Activated CD8-positive, alpha-beta memory T cell treated with anti-CD3 and anti-CD28 coated beads, Interleukin-2, amount 10 ng/mL, durations not matched to agents 7 days and 5 days (primary cell): ENCODE data around the gene OLFM2. TPM values are rescaled to one million over a fixed set of nuclear protein-coding genes. Genes with fewer than 3 reads are reported as not detected.
"Not testable (repeated sequence)": the region's sequence is repeated elsewhere in the genome, so short reads cannot be mapped to it uniquely, and the experiment has no call there.

Source experiments
- ATAC-seq: fragments of 150-1000 bp; cut with Tn5 transposase; one replicate; pipeline ENCODE4 v1.10.0; 2021; ENCODE audit warnings: moderate library complexity
- CTCF ChIA-PET: fragments of 350-600 bp; sonication (Branson Sonifier 250); formaldehyde crosslinking; loops from one replicate; lab custom pipeline; 2021; ENCODE audit warnings: antibody characterized with exemption; lab: Charles Lee
- DNase-seq: peaks from one replicate; pipeline ENCODE4 v3.0.0-alpha.2; 2020
- H3K27ac Mint-ChIP-seq: one replicate; pipeline ENCODE4 v1.8.0; 2021; ENCODE audit warnings: mild to moderate bottlenecking, mixed read lengths
- H3K27me3 Mint-ChIP-seq: one replicate; pipeline ENCODE4 v1.8.0; 2021; ENCODE audit warnings: mixed read lengths
- H3K36me3 Mint-ChIP-seq: one replicate; pipeline ENCODE4 v1.8.0; 2021; ENCODE audit warnings: mild to moderate bottlenecking, mixed read lengths
- H3K4me1 Mint-ChIP-seq: one replicate; pipeline ENCODE4 v1.8.0; 2021; ENCODE audit warnings: mixed read lengths
- H3K4me3 Mint-ChIP-seq: one replicate; pipeline ENCODE4 v1.8.0; 2021; ENCODE audit warnings: mild to moderate bottlenecking, moderate library complexity, mixed read lengths
- H3K9me3 Mint-ChIP-seq: one replicate; pipeline ENCODE4 v1.8.0; 2022; ENCODE audit warnings: low read depth, mixed read lengths
- total RNA-seq, 2 experiments: library from RNA; stranded (reverse); gene quantifications; one replicate each; pipeline ENCODE4 v1.2.3, GENCODE V29; 2021

Gene OLFM2
- total RNA-seq, 2 experiments from 2014 or later: 3.4 to 5.1 TPM

DNA sequence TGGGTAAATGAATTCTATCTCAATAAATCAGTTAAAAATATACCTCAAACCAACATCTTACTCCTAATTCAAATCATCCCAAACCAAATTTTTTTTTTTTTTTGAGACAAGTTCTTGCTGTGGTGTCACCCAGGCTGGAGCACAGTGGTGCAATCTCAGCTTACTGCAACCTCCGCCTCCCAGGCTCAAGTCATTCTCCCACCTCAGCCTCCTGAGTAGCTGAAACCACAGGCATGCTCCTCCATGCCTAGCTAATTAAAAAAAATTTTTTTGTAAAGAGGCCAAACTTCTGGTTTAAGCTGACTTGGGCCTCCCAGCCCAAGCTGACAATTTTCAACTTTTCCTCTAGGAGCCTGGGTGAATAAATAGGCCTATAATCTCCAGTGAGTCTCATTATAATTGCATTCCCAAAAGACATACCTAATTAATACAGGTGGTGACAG lies 22.1 kb upstream of the OLFM2 start:
- CTCF ChIA-PET: interaction anchor here (0.7 to 1.1 kb wide), 4 partner anchors 10 to 69 kb away, joined by 3 to 4 read pairs (median 3); no protein-coding TSS in a partner anchor
- H3K36me3 Mint-ChIP-seq: no peaks in the 10 kb centered on the region
- no peak for DNase-seq
- H3K4me1 Mint-ChIP-seq: no peaks in the 10 kb centered on the region
- no peak overlapping the region for H3K4me3 Mint-ChIP-seq
- H3K9me3 Mint-ChIP-seq: no peaks in the 10 kb centered on the region
- no peak for ATAC-seq
- no peak overlapping the region for H3K27ac Mint-ChIP-seq
- peaks cover 8% of the 10 kb centered on the region for H3K27me3 Mint-ChIP-seq

DNA sequence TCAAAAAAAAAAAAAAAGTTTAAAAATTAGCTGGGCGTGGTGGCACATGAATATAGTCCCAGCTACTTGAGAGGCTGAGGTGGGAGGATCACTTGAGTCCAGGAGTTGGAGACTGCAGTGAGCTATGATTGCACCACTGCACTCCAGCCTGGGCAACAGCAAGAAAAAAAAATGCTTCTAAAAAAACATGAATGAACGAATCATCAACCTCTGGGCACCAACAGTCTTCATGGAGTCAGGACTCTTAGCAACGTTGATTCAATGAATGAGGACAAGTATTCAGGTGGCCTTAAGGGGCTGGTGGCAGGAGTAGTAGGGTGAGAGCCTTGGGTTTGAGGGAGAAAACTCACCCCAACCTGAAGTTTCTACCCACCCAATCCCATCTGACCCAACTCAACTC lies 20.6 kb upstream of the OLFM2 start:
- H3K9me3 Mint-ChIP-seq: no peaks in the 10 kb centered on the region
- no peak overlapping the region for H3K4me3 Mint-ChIP-seq
- ATAC-seq (no peak), DNase-seq (no peak)
- peaks cover 4% of the 10 kb centered on the region for H3K27me3 Mint-ChIP-seq
- CTCF ChIA-PET: interaction anchor here (1.1 kb wide), 1 partner anchor 26 kb away, joined by 3 read pairs; no protein-coding TSS in a partner anchor
- no peaks in the 10 kb centered on the region for H3K36me3 Mint-ChIP-seq
- no peaks in the 10 kb centered on the region for H3K4me1 Mint-ChIP-seq
- H3K27ac Mint-ChIP-seq: no peak overlapping the region

DNA sequence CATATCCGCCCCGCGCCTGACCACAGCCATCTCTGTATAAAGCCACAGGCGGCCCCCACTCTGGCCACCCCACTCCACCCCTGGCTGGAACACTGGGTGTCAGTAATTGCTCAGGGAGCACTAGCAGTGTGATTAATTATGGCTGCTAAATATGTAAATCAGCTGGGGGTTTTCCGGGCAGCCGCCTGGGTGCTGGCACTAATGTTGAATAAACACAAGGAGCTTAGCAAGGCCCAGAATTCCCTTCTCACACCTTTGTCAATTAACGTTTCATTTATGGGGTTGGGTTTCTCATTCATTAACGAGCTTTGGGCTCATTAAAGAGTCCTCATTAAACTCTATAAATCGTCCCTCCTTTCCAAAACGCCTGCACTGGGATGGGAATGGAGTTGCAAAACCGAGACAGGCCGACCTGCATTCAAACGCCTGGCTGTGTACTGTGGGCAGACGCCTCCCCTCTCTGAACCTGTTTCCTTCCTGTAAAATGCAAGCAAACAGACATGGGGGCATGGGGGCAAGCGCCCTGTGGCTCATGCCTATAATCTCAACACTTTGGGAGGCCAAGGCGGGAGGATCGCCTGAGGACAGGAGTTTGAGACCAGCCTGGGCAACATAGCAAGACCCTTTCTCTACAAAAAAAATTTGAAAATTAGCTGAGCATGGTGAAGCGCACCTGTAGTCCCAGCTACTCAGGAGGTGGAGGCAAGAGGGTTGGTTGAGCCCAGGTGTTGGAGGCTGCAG lies 17.7 kb upstream of the OLFM2 start:
- Mint-ChIP-seq H3K36me3 (no peaks in the 10 kb centered on the region), H3K4me3 (no peak overlapping the region), H3K9me3 (no peaks in the 10 kb centered on the region), H3K4me1 (no peaks in the 10 kb centered on the region), H3K27me3 (peaks cover 4% of the 10 kb centered on the region), H3K27ac (no peak overlapping the region)
- CTCF ChIA-PET: interaction anchor here (1.2 to 2.1 kb wide), 2 partner anchors 46 to 74 kb away, joined by 4 to 7 read pairs; no protein-coding TSS in a partner anchor
- DNase-seq: no peak
- no peak for ATAC-seq

GRCh38 chr19:9952276-9952675 lies 16.0 kb upstream of the OLFM2 start:
- Mint-ChIP-seq H3K4me3 (no peak overlapping the region), H3K27ac (no peak overlapping the region), H3K36me3 (no peaks in the 10 kb centered on the region), H3K9me3 (no peaks in the 10 kb centered on the region), H3K4me1 (no peaks in the 10 kb centered on the region), H3K27me3 (peaks cover 3% of the 10 kb centered on the region)
- ATAC-seq (no peak), DNase-seq (no peak)
- CTCF ChIA-PET: interaction anchor here (0.6 to 2.1 kb wide), 2 partner anchors 20 to 75 kb away, joined by 3 to 7 read pairs; no protein-coding TSS in a partner anchor

GRCh38 chr19:9947441-9947840 lies 11.1 kb upstream of the OLFM2 start:
- CTCF ChIA-PET: no interaction called here
- no peak for DNase-seq
- no peak for ATAC-seq
- Mint-ChIP-seq H3K9me3 (no peaks in the 10 kb centered on the region), H3K4me1 (no peaks in the 10 kb centered on the region), H3K36me3 (no peaks in the 10 kb centered on the region), H3K4me3 (no peak overlapping the region), H3K27me3 (peaks cover 3% of the 10 kb centered on the region), H3K27ac (no peak overlapping the region)

DNA sequence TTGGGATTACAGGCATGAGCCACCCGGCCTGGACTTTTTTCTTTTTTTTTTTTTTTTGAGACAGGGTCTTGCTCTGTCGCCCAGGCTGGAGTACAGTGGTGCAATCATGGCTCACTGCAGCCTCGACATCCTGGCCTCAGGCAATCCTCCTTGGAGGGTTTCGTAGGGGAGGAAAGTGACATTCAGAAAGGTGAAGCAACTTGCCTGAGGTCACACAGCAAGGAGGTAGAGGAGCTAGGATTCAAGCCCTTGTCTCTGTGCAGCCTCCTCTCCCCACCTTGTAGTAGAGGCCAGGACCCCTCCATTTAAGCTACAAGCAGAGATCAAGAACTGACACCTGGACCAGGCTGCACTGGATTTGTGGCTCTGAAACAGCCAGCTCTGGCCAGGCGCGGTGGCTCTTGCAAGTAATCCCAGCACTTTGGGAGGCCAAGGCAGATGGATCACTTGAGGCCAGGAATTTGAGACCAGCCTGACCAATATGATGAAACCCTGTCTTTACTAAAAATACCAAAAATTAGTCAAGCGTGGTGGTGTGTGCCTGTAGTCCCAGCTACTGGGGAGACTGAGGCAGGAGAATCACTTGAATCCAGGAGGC lies 10.3 kb upstream of the OLFM2 start:
- not testable (repeated sequence) for H3K27ac Mint-ChIP-seq, DNase-seq, ATAC-seq, H3K4me3 Mint-ChIP-seq, H3K36me3 Mint-ChIP-seq, H3K4me1 Mint-ChIP-seq, H3K27me3 Mint-ChIP-seq, H3K9me3 Mint-ChIP-seq
- CTCF ChIA-PET: interaction anchor here (0.7 to 1.1 kb wide), 2 partner anchors 54 to 240 kb away, joined by 3 to 4 read pairs; no protein-coding TSS in a partner anchor

DNA sequence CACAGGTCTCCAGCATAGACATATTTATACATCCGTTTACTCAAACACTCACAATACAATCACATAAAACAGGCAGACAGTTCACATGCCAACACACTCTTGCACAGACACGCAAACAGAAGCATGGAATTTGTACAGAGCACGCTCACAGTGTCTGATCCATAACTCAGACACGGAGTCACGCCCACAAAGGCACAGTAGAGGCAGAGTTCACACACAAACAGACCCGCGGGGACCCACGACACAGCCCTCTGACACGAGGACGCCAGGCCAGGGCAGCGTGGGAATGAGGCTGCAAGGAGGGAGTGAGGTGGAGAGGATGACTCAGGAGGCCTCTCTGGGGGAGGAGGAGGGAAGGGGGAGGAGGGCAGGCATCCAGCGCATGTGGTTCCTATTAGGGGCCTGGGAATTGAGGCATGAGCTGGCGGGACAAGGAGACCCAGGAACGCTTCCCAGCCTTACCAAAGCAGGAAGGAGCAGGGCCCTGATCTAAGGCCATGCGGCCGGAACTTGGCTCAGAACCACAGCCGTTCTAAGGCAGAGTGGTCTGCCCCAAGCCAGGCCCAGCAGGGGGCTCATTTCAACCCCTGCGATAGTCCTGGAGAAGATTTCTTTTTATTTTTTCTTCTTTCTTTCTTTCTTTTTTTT lies 9.1 kb upstream of the OLFM2 start:
- no peak overlapping the region for H3K4me3 Mint-ChIP-seq
- CTCF ChIA-PET: interaction anchor here (1.1 kb wide), 1 partner anchor 55 kb away, joined by 3 read pairs; no protein-coding TSS in a partner anchor
- H3K9me3 Mint-ChIP-seq: no peaks in the 10 kb centered on the region
- no peaks in the 10 kb centered on the region for H3K36me3 Mint-ChIP-seq
- peaks cover 8% of the 10 kb centered on the region for H3K27me3 Mint-ChIP-seq
- H3K4me1 Mint-ChIP-seq: no peaks in the 10 kb centered on the region
- no peak overlapping the region for H3K27ac Mint-ChIP-seq
- ATAC-seq (no peak), DNase-seq (no peak)

GRCh38 chr19:9943744-9944143 lies 7.4 kb upstream of the OLFM2 start:
- no peak for DNase-seq
- CTCF ChIA-PET: interaction anchor here (1.4 to 2.0 kb wide), 3 partner anchors 11 to 56 kb away, joined by 6 to 10 read pairs (median 6); no protein-coding TSS in a partner anchor
- no peaks in the 10 kb centered on the region for H3K4me1 Mint-ChIP-seq

DNA sequence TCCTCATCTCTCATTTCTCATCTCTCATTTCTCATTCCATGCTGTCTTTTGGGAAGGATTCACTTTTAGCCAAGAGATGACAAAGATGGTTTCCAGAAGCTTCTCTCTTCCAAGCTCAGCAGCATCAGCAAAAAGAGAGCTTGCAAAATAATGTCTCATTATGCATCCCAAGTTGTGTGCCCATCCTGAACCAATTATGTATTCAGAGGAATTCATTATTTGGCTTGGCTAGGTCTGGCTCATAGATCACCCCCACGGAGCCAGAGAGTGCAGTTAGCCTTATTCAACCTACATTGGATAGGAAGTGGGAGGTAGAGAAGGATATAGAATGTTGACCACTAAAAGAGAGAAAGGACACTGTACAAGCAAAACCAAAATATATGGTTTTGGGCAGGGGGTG lies 5.4 kb upstream of the OLFM2 start:
- Mint-ChIP-seq H3K27me3 (peaks cover 24% of the 10 kb centered on the region), H3K36me3 (no peaks in the 10 kb centered on the region), H3K4me3 (no peak overlapping the region), H3K4me1 (peaks cover 4% of the 10 kb centered on the region), H3K9me3 (no peaks in the 10 kb centered on the region), H3K27ac (no peak overlapping the region)
- DNase-seq (no peak), ATAC-seq (no peak)
- CTCF ChIA-PET: no interaction called here

More at GRCh38 chr19:9943744-9944143, 7.4 kb upstream of the OLFM2 start:
- H3K36me3 Mint-ChIP-seq: no peaks in the 10 kb centered on the region
- peaks cover 13% of the 10 kb centered on the region for H3K27me3 Mint-ChIP-seq
- no peak for ATAC-seq
- H3K9me3 Mint-ChIP-seq: no peaks in the 10 kb centered on the region
- H3K4me3 Mint-ChIP-seq: no peak overlapping the region
- no peak overlapping the region for H3K27ac Mint-ChIP-seq

- Mint-ChIP-seq H3K27me3 (peaks cover 25% of the 10 kb centered on the region), H3K36me3 (no peaks in the 10 kb centered on the region), H3K9me3 (no peaks in the 10 kb centered on the region), H3K4me3 (no peak overlapping the region), H3K4me1 (peaks cover 5% of the 10 kb centered on the region), H3K27ac (no peak overlapping the region)
- CTCF ChIA-PET: no interaction called here
- DNase-seq (no peak), ATAC-seq (no peak)
Measured at GRCh38 chr19:9941231-9941630, 4.9 kb upstream of the OLFM2 start.

DNA sequence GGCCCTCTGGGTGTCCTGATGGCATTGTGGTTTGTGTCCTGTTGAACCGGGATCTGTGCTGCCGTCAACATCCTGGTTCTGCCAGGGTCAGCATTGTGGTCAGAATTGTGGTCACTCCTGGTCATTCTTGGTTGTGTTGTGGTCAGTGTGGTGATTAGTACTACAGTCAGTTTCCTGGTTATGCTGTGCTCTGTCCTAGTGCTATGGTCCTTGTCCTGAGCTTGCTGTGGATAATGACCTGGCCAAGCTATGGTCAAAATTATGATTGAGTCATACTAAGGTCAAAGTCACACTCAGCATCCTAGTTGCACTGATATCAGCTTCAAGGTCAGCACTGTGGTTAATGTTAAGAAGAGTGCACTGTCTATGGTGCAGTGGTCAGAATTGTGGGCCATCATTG lies 4.5 kb upstream of the OLFM2 start:
- Mint-ChIP-seq H3K4me3 (no peak overlapping the region), H3K27ac (no peak overlapping the region), H3K27me3 (peaks cover 26% of the 10 kb centered on the region), H3K4me1 (peaks cover 5% of the 10 kb centered on the region), H3K36me3 (no peaks in the 10 kb centered on the region), H3K9me3 (no peaks in the 10 kb centered on the region)
- DNase-seq (no peak), ATAC-seq (no peak)
- CTCF ChIA-PET: no interaction called here

GRCh38 chr19:9939301-9939913 lies 3.1 kb upstream of the OLFM2 start:
- ATAC-seq (no peak), DNase-seq (no peak)
- H3K4me1 Mint-ChIP-seq: peaks cover 11% of the 10 kb centered on the region
- H3K27me3 Mint-ChIP-seq: peaks cover 38% of the 10 kb centered on the region
- no peaks in the 10 kb centered on the region for H3K36me3 Mint-ChIP-seq
- no peak overlapping the region for H3K27ac Mint-ChIP-seq
- no peak overlapping the region for H3K4me3 Mint-ChIP-seq
- no peaks in the 10 kb centered on the region for H3K9me3 Mint-ChIP-seq
- CTCF ChIA-PET: interaction anchor here (0.6 to 1.4 kb wide), 2 partner anchors 44 to 61 kb away, joined by 3 to 9 read pairs; no protein-coding TSS in a partner anchor

- H3K27ac Mint-ChIP-seq: no peak overlapping the region
- ATAC-seq (no peak), DNase-seq (no peak)
- CTCF ChIA-PET: interaction anchor here (2.5 kb wide), 1 partner anchor 91 kb away, joined by 6 read pairs; no protein-coding TSS in a partner anchor
- peaks cover 43% of the 10 kb centered on the region for H3K27me3 Mint-ChIP-seq
- H3K4me3 Mint-ChIP-seq: no peak overlapping the region
- H3K9me3 Mint-ChIP-seq: no peaks in the 10 kb centered on the region
- peaks cover 11% of the 10 kb centered on the region for H3K4me1 Mint-ChIP-seq
- no peaks in the 10 kb centered on the region for H3K36me3 Mint-ChIP-seq
Measured at GRCh38 chr19:9937001-9937411, 691 bp upstream of the OLFM2 start.
